ENCODE measurements around the gene FMO5.
"Not testable (repeated sequence)": the region's sequence is repeated elsewhere in the genome, so short reads cannot be mapped to it uniquely, and the experiment has no call there.

FMO5 gene, protein sequence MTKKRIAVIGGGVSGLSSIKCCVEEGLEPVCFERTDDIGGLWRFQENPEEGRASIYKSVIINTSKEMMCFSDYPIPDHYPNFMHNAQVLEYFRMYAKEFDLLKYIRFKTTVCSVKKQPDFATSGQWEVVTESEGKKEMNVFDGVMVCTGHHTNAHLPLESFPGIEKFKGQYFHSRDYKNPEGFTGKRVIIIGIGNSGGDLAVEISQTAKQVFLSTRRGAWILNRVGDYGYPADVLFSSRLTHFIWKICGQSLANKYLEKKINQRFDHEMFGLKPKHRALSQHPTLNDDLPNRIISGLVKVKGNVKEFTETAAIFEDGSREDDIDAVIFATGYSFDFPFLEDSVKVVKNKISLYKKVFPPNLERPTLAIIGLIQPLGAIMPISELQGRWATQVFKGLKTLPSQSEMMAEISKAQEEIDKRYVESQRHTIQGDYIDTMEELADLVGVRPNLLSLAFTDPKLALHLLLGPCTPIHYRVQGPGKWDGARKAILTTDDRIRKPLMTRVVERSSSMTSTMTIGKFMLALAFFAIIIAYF

DNA sequence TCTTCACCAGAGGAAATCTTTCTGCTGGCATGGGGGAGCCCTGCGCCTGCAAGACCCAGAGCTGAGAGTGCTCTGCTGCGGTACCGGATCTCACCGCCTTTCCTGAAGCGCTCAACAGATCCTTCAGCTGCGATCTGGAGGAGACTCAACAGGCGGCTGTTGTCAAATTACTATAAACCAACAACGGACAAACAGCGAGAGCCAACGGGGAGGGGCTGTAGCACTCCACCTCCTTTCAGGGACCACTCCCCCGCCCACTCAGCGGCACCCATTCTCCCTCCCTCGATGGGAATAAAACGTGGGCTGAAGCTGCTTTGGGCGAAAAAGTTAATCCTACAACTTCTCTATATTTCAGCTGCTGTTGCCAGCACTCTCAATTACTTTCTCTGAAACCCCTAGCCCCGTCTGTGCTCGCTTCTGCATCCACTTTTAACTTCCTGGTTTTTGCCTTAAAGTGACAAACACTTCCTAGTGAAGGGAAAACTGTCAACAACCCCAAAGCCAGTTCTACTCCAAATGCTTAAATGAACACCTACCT lies at the start of gene FMO5:
FMO5 (minus strand) TSS at position 147 of the 538 bp plus-strand sequence. CDS start 310 bp downstream, outside the sequence.
- FAIRE-seq: no peak

DNA sequence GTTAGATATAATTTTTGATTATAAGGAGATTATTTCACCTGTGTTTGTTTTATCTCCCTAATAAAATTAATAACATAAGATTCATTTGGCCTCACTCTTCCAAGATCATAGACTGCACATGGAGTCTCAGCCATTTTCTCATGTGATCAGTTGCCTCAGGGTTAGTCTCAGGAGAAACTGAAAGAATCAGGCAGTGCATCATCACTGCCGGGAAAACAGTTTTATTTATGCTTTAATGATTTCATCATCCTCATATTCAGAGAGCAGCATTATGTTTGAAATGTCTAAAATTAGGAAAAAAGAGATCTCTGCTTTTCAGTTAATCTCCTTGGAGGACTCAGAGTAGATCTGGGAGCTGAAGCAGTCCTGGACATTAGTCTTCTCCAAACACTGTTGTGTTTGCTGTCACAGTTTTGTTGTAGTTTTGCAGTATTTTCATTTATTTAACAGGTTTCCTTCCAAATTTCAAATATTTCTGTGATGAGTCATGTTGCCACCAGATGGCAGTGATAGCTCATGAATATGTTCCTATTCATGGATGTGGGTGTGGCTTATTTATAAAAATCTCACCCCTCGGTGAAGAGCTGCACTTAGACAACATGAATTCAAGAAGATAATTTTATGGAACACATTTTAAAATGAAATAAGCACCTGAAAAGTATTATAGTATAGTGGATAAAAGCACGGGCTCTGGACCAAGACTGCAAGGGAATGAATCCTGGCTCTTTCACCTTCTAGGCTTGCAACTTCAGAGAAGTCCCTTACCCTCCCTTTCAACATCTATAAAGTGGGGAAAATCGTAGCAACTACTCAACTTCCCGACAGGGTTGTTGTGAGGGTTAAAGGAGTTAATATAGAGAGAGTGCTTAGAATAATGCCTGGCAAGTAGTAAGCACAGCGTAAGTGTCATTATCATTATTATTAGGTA lies 48.5 kb upstream of the FMO5 start:
- FAIRE-seq: peak; percentile 96

DNA sequence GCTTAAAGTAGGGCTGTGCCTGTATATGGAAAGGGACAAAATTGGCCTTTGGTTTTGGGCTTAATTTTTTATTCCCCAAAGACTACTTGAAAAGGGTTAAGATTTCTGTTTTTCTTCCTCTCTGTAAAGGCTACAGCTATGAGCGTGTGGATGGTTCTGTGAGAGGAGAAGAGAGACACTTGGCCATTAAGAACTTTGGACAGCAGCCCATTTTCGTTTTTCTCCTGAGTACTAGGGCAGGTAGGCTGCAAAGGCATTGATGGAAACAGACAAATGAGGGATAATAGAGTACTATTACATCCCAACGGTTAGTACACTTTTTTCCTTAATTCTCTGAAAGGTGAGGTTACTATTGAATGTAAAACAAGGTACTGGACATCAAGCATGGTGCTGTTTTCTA lies 46.9 kb upstream of the FMO5 start:
- FAIRE-seq: no peak

DNA sequence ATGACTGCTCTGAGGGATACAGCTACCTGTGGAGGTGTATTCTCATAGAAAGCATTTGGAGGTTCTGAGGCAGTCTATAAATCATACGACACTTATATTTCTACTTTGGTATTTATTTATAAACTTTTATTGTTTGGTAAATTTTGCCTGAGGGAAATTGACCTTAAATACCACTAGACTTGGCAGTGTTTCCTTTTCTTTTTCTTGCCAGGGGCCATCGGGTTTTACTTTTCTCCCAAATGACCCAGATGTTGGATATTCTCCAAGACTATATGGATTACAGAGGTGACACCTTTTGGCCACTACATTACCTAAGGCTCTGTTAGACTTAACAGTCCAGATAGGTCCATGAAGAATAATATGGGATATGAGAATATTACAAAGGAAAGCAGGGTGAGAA lies 45.6 kb upstream of the FMO5 start:
- no peak for FAIRE-seq

DNA sequence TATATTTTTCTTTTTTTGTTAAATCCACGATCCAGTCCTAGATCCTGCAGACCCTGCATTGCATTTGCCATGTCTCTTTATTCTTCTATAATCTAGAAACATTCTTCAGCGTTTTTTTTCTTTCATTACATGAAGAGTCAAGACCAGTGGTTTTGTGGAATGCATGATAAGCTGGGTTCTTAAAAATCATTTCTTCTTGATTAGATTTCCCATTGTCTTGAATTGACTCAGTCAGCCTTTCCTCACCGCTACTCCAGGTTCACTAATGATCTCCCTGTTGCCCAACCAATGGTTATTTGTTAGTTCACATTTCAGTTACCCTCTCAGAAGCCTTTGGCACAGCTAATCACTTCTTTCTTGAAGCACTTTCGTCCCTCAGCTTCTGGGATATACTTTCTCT lies 42.6 kb upstream of the FMO5 start:
- no peak for FAIRE-seq

DNA sequence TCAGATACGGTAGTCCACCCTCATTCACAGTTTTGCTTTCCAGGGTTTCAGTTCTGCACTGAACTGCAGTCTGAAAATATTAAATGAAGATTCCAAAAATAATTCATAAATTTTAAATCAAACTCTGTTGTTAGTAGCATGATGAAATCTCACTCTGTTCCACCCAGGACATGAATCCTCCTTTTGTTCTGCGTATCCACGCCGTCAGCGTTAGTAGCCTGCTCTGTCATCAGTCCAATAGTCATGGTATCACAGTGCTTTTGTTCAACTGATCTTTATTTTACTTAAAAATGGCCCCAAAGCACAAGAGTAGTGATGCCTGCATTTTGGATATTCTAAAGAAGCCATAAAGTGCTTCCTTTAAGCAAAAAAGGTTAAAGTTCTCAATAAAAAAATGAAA lies 41.2 kb upstream of the FMO5 start:
- FAIRE-seq: no peak

DNA sequence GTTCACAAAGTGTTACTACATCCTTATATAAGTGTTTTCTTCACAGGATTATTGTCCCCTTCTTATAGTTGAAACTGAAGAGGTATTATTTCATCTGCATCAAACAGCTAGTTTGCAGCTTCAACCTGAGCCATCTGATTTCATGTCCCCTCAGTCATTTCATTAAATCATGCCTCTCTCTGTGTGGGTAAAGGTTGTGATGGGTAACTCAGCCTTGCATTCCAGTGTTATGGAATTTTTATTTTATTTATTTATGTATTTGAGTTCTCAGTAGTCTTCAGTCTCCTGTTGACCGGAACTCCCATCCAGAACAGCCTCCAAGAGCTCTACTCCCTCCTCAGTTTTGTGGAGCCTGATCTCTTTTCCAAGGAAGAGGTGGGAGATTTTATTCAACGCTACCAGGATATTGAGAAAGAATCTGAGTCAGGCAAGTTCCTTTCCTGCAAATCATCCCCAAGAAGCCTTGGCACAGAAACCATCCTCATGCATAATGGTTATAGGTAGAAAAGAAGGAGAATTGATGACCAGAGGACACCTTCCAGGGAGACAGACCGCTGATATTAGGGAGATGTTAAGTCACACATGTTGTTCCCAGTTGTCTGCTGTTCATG lies 39.1 kb upstream of the FMO5 start:
- FAIRE-seq: no peak

DNA sequence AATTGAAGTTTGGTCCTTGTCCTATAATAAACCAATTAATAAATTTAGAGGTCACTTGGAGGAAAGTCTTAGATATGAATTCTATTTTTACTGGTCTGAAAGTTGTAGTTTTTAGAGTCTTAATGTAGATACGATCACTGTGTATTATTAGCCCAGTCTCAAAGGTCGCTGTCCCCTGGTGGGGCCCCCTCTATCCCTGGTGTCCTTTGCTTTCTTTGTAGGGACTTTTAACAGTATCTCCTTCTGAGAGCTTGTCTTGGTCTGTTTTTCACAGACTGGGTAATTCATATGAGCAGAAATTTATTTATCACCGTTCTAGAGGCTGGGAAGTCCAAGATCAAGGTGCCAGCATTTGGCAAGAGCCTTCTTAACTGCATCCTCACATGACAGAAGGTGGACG lies 35.8 kb upstream of the FMO5 start:
- no peak for FAIRE-seq

DNA sequence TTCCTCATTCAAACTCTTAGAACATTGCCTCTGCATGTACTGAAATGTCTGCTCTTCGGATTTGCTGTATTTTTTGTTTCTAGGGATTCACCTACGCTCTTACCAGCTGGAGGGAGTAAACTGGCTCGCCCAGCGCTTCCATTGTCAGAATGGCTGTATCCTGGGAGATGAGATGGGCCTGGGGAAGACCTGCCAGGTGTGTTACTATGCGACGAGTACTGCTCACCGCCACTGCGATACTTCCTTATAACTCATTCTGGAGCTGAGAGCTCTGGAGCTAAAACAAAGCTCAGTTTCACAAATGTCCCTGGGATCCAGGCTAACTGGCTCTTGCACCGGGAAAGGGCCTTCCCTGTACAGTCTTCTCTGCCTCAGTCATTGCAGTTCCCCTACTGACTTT lies 27.4 kb upstream of the FMO5 start:
- FAIRE-seq: no peak

DNA sequence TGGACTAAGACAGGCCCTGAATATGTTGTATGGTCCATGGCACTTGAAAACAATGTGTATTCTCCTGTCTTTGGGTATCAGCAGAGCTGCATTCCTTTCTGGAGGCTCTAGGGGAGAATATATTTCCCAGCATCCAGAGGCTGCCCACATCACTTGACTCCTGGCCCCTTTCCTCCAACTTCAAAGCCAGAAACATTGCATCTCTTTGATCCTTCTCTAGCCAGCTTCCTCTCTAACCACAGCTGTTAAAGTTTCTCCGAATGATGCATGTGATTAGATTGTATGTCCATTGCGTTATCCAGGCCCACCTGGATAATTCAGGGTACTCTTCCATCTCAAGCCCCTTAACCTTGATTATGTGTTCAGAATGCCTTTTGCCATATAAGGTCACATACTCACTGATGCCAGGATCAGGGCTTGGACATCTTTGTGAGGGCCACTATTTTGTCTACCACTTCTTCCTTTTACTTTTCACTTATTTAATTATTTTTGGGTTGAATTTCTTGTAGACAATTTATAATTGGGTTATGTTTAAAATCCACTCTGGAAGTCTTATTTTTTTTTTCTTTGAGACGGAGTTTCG lies 22.6 kb upstream of the FMO5 start:
- no peak for FAIRE-seq

DNA sequence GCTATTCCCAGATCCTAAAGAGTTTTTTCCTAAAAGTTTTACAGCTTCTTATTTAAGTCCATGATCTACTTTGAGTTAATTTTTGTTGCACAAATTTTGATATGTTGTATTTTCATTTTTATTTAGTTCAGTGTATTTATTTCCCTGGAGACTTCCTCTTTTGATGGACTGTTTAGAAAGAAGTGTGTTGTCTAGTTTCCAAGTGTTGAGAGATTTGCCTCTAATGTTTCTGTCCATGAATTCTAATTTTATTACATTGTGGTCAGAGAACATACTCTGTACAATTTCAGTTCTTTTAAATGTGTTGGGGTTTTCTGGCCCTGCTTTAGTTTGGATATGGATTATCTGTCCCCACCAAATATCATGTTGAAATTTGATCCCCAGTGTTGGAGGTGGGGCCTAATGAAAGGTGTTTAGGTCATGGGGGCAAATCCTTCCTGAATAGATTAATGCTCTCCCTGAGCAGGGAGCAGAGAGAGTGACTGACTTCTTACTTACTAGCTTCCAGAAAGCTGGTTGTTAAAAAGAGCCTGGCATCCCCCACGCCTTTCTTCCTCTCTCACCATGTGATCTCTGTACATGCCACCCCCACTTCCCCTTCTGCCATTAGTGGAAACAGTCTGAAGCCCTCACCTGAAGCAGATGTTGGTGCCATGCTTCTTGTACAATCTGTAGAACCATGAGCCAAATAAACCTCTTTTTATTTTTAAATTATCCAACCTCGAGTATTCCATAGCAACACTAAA lies 21.9 kb upstream of the FMO5 start:
- no peak for FAIRE-seq

DNA sequence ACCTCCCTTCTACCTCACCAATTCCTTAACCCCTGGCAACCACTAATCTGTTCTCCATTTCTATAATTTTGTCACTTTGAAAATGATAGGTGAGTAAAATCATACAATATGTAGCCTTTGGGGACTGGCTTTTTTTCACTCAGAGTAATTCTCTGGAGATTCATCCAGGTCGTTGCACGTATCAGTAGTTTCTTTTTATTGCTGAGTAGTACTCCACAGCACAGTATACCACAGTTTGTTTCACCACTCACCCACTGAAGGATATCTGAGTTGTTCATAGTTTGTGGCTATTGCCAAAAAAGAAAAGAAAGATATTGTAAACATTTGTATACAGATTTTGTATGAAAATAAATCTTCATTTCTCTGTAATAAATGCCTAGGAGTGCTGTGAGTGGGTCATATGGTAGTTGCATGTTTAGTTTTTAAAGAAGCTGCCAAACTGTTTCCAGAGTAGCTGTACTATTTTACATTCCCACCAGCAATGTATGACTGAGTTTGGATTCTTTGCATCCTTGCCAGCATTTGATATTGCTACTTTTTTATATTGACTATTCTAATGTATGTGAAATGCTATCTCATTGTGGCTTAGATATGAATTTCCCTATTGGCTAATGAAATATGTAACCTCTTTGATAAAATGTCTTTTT lies 21.0 kb upstream of the FMO5 start:
- FAIRE-seq: no peak

DNA sequence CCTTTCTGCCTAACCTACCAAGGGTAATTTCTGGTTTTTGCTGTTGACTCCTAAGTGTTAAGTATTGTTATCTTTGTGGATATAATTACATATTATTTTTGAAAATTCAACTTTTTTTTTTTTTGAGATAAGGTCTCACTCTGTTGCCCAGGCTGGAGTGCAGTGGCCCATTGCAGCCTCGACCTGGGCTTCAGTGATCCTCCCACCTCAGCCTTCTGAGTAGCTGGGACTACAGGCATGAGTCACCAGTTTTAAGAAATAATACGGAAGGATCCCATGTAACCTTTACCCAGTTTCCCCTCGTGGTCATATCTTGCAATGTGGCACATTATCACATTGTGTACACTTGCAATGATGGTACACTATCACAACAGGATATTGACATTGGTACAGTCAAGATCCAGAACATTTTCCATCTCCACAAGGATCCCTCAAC lies 20.5 kb upstream of the FMO5 start:
- no peak for FAIRE-seq

DNA sequence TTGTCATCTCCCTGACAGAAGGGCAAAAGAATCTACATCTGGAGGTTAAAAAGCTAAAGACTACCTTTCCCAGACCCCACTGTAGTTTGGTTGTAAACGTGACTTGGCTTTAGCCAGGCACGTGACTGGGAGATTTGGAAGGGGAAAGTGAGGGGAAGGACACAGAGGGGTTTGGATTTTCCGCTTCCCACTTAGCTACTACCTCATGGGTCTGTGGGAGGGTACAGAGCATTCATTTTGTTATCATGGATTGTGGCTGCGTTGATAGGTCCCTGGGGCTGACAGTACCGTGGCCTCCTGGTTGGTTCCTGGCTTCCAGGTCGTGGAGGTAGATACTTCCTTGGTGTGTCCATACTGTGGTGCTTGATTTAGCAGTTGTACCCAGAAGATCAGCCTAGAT lies 20.0 kb upstream of the FMO5 start:
- no peak for FAIRE-seq

DNA sequence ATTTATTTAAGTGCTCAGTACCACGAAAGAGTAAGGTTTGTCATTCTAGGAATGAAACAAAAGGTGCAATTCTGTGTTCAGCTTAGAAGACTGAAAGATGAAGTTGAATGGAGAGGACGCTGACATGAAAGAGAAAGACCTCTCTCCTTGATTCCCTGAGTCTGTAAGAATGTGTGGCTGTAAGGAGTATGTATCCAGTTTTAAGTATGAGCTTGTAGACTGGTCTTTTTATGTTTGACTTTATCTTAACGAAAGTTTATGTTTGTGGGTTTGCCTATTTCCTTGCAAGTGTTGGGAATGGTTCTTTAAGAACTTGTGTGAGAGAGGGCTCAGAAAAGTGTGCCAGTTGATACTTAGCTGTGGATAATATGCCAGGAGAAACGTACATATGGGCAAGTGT lies 18.7 kb upstream of the FMO5 start:
- no peak for FAIRE-seq

DNA sequence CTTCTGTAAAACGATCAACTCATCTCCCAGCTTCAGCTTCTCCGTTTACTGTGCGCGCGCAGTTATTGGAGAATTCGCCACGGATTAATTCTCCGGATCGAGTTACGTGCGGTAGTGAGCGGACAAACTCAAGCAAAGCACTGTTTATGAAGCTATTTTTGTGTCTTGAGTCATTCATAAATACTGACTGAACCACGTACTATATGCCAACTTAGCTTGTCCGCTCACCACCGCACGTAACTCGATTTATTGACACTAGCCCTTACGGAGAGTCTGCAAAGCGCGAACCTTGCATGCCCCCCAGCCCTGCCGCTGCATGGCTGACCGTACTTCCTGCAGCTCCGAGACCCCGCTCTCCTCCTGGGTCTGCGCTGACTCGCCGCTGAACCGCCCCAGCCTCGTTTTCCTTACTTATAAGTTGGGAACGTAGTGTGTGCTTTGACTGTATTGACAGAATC lies 18.1 kb upstream of the FMO5 start:
- FAIRE-seq: no peak

DNA sequence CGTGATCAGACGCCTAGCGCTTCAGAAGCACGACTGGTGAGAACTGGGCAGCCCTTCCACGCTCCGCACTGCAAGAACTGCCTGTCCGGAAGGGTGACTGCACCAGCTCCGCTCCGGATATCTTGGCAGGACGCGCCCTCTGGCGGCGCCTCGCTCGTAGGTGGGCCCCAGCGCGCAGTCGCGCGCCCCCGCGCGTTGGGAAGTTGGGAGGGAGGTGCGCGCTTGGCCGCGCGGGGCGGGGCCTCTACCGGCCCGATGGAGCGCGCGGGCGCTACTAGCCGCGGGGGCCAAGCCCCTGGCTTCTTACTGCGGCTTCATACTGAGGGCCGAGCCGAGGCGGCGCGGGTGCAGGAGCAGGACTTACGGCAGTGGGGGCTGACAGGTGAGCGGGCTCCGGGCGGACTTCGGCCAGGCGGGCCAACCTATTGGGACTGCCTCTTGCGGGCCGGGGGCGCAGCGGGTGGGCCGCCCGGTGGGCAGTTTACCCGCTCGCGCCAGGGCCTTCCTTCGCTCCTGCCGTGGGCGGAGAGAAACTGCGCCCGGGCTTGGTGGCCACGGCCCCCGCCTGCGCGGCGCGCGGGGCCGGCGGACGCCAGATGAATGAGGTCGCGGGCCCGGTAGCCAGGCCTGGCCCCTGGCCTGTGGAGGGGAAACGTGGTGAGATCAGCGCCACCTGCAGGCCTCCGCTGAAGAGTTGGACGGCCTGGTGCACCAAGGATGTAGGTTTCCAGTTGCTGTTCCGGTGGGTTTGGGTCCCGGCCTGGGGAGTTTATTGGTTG lies 17.5 kb upstream of the FMO5 start, which contains the start of gene CHD1L:
CHD1L (plus strand) TSS at position 236 of the 779 bp plus-strand sequence; CDS start at position 256, 20 bp downstream.
- no peak for FAIRE-seq

DNA sequence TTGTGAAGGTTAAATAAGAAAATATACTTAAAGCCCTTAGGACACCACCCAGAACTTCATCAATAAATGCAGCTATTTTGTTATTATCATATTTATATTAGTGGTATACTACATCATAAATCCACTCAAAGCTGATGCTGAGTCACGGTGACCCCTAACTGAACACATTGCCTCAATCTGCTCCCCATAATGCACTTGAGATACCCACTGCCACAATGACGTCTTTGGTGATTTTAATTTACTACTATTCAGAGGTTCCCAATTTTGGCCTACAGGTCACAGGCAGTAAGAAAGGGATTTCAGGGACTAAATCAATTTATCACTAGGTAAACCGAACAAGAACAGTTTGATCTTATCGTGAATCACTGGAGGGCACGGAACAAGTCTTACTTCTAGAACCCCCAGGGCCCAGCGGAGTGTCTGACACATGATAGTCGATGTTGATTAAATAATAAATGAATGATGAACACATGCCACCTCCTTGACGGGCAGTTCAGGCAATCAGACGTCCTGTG lies 16.9 kb upstream of the FMO5 start:
- no peak for FAIRE-seq

DNA sequence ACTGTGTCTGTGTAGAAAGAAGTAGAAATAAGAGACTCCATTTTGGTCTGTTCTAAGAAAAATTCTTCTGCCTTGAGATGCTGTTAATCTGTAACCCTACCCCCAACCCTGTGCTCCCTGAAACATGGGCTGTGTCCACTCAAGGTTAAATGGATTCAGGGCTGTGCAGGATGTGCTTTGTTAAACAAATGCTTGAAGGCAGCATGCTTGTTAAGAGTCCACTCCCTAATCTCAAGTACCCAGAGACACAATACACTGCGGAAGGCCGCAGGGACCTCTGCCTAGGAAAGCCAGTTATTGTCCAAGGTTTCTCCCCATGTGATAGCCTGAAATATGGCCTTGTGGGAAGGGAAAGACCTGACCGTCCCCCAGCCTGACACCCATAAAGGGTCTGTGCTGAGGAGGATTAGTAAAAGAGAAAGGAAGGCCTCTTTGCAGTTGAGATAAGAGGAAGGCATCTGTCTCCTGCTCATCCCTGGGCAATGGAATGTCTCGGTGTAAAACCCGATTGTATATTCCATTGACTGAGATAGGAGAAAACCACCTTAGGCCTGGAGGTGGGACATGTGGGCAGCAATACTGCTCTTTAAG lies 15.1 kb upstream of the FMO5 start:
- not testable (repeated sequence) for FAIRE-seq
